HUES48 (cell line): ENCODE results near the gene FXR2.
A peak's percentile ranks its signal among the peaks of the same experiment; 100 is the strongest.

Source experiments
- H3K27ac ChIP-seq: one replicate; pipeline ENCODE4 v1.7.0; 2013; ENCODE audit warnings: low read depth, low read length, inconsistent platforms
- H3K27me3 ChIP-seq: 2 replicates; pipeline ENCODE4 v1.6.1; 2013; ENCODE audit warnings: mild to moderate bottlenecking, low read length; ENCODE audit not compliant: control insufficient read depth, insufficient read depth
- H3K36me3 ChIP-seq: 2 replicates; pipeline ENCODE4 v1.6.1; 2013; ENCODE audit warnings: low read length; ENCODE audit not compliant: control insufficient read depth, insufficient read depth
- H3K4me1 ChIP-seq: 2 replicates; pipeline ENCODE4 v1.6.1; 2013; ENCODE audit warnings: mild to moderate bottlenecking, low read length; ENCODE audit not compliant: control insufficient read depth, insufficient read depth
- H3K4me3 ChIP-seq: 2 replicates; pipeline ENCODE4 v1.5.1; 2013; ENCODE audit warnings: mild to moderate bottlenecking, low read depth, low read length
- H3K9ac ChIP-seq: 2 replicates; pipeline ENCODE4 v1.6.1; 2013; ENCODE audit warnings: mild to moderate bottlenecking, low read depth, low read length, moderate library complexity
- H3K9me3 ChIP-seq: 2 replicates; pipeline ENCODE4 v1.6.1; 2013; ENCODE audit warnings: low read length; ENCODE audit not compliant: control insufficient read depth, insufficient read depth

Gene FXR2

DNA sequence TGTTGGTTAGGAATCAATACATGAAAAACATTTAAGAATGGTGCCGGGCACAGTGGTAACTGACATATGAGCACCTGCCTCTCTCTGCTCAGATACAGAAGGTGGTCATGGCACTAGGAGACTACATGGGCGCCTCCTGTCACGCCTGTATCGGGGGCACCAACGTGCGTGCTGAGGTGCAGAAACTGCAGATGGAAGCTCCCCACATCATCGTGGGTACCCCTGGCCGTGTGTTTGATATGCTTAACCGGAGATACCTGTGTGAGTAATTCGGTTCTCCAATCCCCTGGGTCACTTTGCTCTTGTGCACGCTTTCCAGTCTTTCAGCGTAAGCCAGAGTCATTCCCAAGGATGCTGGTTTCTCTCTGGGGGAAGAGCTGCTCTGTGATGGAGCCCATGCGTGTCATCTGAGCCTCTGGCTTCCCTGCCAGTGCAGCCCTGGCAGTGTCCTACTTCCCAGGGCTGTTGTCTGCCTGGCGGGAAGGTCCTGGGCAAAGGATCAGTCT, 38.2 kb downstream of the FXR2 start:
- Histone ChIP-seq H3K4me3 (no peak overlapping the region), H3K9ac (no peak overlapping the region), H3K9me3 (no peaks in the 10 kb centered on the region), H3K36me3 (peaks cover 55% of the 10 kb centered on the region), H3K27ac (peak overlapping the region; percentile 98), H3K4me1 (peaks cover 8% of the 10 kb centered on the region), H3K27me3 (no peaks in the 10 kb centered on the region)

DNA sequence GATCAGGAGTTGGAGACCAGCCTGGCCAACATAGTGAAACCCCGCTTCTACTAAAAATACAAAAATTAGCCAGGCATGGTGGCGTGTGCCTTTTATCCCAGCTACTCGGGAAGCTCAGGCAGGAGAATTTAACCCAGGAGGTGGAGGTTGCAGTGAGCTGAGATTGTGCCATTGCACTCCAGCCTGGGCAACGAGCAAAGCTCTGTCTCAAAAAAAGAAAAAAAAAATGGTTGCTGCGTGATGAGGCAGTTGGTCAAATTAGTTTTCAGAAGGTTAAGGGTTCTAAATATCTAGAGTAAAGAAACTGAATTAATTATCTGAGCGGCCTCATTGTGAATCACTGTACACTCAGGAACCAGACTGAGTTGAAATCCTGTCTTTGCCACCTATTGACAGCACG, 38.7 kb downstream of the FXR2 start:
- peak overlapping the region; percentile 98 for H3K27ac ChIP-seq
- no peaks in the 10 kb centered on the region for H3K9me3 ChIP-seq
- no peaks in the 10 kb centered on the region for H3K27me3 ChIP-seq
- H3K4me1 ChIP-seq, result peaks cover 8% of the 10 kb centered on the region
- no peak overlapping the region for H3K9ac ChIP-seq
- no peak overlapping the region for H3K4me3 ChIP-seq
- H3K36me3 ChIP-seq, result peaks cover 60% of the 10 kb centered on the region

DNA sequence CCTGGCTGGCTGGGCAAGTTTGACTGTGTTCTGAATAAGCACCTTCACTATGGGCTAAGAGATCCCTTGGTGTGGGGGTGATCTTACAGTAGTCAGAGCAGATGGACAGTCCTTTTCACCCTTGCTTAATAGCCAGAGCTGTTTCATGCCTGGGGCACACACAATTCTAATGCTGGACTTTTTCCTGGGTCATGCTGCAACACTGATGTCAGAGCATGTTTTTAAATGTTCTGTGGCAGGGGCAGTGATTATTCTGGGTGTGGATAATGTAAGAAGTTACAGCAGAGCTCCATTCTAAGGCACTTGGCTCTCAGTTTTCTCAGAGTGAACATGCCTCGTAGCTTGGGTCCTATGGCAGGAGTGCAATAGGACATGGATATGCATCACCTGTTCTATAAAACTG, 39.2 kb downstream of the FXR2 start:
- H3K9me3 ChIP-seq, result no peaks in the 10 kb centered on the region
- H3K4me3 ChIP-seq, result 0 out of 2 replicates have a peak overlapping the region, but pooled peaks have one; percentile 76
- peaks cover 65% of the 10 kb centered on the region for H3K36me3 ChIP-seq
- peaks cover 8% of the 10 kb centered on the region for H3K4me1 ChIP-seq
- H3K9ac ChIP-seq, result no peak overlapping the region
- no peaks in the 10 kb centered on the region for H3K27me3 ChIP-seq
- peak overlapping the region; percentile 98 for H3K27ac ChIP-seq

DNA sequence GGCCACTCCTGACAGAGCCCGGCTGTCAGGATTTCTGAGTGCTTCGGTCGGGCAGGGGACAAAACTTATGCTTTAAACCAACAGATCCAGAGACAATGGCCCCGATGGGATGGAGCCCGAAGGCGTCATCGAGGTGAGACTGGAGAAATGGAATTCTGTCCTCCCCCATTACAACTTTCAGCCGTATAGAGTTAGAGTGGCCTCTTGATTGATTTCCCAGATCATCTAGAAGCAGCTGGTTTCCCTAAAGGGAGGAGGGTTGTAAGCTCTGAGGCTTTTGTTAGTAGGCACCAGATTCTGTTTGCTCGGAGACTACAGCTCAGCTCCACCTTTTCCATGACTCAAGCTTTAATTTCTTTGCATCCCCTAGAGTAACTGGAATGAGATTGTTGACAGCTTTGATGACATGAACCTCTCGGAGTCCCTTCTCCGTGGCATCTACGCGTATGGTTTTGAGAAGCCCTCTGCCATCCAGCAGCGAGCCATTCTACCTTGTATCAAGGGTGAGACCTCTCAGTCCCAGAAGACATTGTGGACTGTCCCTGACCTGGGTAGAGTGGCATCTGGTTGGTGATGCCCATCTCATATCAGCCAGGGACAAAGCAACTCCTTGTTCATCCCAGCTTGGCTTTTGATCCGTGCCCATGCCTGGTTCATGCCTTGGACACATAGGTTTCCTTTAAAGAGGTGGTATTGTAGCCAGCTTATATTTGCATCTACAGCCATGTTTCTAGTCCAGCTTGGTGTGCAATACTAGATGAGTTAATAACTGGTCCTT, 40.3 kb downstream of the FXR2 start:
- Histone ChIP-seq H3K4me1 (peaks cover 8% of the 10 kb centered on the region), H3K9me3 (no peaks in the 10 kb centered on the region), H3K9ac (peak overlapping the region; percentile 99), H3K4me3 (peak overlapping the region; percentile 76), H3K36me3 (peaks cover 76% of the 10 kb centered on the region), H3K27ac (peak overlapping the region; percentile 98), H3K27me3 (no peaks in the 10 kb centered on the region)

DNA sequence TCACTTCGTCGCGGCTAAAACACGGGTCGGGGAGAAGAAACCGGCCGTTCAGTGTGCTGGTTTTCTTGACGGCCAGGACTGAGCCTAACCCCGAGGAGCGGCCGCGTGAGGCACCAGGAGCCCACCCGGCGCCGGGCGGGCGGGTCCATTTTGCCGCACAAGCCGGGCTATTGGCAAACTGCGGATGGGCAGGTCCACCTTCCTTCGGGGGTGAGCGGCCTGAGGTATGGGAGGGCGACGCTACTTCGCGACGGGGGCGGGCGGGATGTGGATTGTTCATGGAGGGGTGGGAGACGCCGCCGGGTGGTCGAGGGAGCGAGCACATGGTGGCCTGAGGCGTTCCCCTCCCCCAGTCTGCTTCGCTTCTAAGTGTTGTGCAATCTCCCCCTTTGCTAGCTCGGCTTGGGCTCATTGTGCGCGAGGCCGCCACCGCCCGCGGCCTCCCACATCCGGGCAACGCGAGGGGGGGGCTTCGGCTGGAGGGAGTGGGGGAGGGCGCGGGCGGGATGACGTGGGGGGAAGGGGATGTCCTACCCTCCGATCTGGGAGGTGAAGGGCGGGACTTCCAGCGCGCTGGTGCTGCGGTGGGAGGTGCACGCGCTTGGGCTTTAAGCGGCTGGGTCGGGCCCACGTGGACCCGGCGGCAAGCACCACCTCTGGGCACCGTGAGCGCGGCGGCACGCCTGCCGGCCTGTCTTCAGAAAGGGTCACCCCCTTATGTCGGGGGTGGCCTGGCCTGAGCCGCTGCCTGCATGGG, 41.2 kb downstream of the FXR2 start:
- H3K4me1 ChIP-seq, result peaks cover 8% of the 10 kb centered on the region
- H3K9ac ChIP-seq, result peak overlapping the region; percentile 99
- peaks cover 76% of the 10 kb centered on the region for H3K36me3 ChIP-seq
- no peaks in the 10 kb centered on the region for H3K9me3 ChIP-seq
- peak overlapping the region; percentile 98 for H3K27ac ChIP-seq
- no peaks in the 10 kb centered on the region for H3K27me3 ChIP-seq
- H3K4me3 ChIP-seq, result peak overlapping the region; percentile 76

DNA sequence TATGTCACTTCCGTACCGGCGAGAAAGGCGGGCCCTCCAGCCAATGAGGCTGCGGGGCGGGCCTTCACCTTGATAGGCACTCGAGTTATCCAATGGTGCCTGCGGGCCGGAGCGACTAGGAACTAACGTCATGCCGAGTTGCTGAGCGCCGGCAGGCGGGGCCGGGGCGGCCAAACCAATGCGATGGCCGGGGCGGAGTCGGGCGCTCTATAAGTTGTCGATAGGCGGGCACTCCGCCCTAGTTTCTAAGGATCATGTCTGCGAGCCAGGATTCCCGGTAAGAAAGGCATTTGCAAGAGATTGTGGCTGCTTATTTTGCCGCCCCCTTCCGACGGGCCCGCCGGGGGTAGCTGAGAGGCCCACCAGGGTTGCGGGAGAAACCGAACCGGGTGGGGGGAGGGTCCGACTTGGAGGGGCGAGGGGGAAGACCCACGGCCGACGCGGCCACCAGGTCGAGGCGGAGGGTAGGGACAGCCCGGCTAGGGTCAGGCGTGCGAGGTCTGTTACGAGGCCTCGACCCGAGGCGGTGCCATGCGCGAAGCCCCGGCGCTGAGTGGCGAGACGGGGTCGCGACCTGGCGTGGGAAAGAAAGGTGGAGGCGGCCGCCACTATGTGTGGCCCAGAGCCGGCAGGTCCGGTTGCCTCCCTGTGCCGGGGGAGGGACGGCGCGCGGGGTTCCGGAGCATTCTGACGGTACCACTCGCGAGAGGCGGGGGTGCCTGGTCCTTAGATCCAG, 41.9 kb downstream of the FXR2 start:
- Histone ChIP-seq H3K9me3 (no peaks in the 10 kb centered on the region), H3K9ac (peak overlapping the region; percentile 99), H3K4me3 (peak overlapping the region; percentile 76), H3K27ac (peak overlapping the region; percentile 98), H3K27me3 (no peaks in the 10 kb centered on the region), H3K36me3 (peaks cover 71% of the 10 kb centered on the region), H3K4me1 (peaks cover 8% of the 10 kb centered on the region)

DNA sequence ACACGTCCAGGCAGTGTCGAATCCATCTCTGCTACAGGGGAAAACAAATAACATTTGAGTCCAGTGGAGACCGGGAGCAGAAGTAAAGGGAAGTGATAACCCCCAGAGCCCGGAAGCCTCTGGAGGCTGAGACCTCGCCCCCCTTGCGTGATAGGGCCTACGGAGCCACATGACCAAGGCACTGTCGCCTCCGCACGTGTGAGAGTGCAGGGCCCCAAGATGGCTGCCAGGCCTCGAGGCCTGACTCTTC, 42.4 kb downstream of the FXR2 start:
- Histone ChIP-seq H3K9me3 (no peaks in the 10 kb centered on the region), H3K4me1 (peaks cover 8% of the 10 kb centered on the region), H3K27ac (peak overlapping the region; percentile 83), H3K4me3 (peak overlapping the region; percentile 66), H3K36me3 (peaks cover 71% of the 10 kb centered on the region), H3K27me3 (no peaks in the 10 kb centered on the region), H3K9ac (peak overlapping the region; percentile 50)

DNA sequence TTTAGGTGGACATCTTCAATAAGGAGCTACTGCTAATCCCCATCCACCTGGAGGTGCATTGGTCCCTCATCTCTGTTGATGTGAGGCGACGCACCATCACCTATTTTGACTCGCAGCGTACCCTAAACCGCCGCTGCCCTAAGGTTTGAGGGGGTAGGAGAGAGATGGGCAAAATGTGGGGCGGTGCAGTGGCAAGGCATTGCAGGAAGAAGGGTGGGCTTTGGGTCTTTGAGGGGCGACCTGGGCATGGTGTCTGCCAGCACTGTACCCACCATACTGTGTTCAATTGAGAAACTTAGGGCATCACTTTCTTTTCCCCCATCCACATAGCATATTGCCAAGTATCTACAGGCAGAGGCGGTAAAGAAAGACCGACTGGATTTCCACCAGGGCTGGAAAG, 44.3 kb downstream of the FXR2 start:
- H3K36me3 ChIP-seq, result peaks cover 70% of the 10 kb centered on the region
- H3K4me1 ChIP-seq, result peaks cover 8% of the 10 kb centered on the region
- no peak overlapping the region for H3K27ac ChIP-seq
- H3K9ac ChIP-seq, result no peak overlapping the region
- H3K4me3 ChIP-seq, result no peak overlapping the region
- no peaks in the 10 kb centered on the region for H3K27me3 ChIP-seq
- H3K9me3 ChIP-seq, result no peaks in the 10 kb centered on the region

DNA sequence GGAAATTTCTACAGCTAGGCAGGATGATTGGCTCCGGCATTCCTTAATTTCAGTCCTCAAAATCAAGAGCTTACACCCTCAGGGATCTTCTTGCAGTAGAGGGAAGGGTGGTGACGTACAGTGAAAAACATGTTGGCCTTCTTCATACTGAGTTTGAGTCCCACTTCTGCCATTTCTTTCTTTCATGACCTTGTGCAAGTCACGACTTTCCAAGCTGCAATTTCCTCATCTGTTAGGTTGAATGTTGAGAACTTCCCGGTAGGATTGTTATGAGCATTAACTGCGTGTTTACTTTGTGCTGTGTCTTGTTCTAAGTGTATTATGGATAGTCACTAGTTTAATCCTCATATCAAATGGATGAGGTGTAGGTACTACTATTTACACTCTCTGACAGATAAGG, 45.1 kb downstream of the FXR2 start:
- H3K4me3 ChIP-seq, result no peak overlapping the region
- no peaks in the 10 kb centered on the region for H3K9me3 ChIP-seq
- no peak overlapping the region for H3K27ac ChIP-seq
- no peak overlapping the region for H3K9ac ChIP-seq
- no peaks in the 10 kb centered on the region for H3K27me3 ChIP-seq
- peaks cover 3% of the 10 kb centered on the region for H3K4me1 ChIP-seq
- H3K36me3 ChIP-seq, result peaks cover 70% of the 10 kb centered on the region

DNA sequence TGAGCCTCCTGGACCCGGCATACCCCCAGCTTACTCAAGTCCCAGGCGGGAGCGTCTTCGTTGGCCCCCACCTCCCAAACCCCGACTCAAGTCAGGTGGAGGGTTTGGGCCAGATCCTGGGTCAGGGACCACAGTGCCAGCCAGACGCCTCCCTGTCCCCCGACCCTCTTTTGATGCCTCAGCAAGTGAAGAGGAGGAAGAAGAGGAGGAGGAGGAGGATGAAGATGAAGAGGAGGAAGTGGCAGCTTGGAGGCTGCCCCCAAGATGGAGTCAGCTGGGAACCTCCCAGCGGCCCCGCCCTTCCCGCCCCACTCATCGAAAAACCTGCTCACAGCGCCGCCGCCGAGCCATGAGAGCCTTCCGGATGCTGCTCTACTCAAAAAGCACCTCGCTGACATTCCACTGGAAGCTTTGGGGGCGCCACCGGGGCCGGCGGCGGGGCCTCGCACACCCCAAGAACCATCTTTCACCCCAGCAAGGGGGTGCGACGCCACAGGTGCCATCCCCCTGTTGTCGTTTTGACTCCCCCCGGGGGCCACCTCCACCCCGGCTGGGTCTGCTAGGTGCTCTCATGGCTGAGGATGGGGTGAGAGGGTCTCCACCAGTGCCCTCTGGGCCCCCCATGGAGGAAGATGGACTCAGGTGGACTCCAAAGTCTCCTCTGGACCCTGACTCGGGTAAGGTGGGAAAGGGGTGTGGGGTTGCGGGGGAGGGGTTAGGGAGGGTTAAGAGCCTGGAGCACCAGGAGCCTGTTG, 51.4 kb downstream of the FXR2 start:
- H3K27me3 ChIP-seq, result no peaks in the 10 kb centered on the region
- H3K27ac ChIP-seq, result no peak overlapping the region
- no peak overlapping the region for H3K9ac ChIP-seq
- H3K4me1 ChIP-seq, result peaks cover 26% of the 10 kb centered on the region
- H3K36me3 ChIP-seq, result peaks cover 43% of the 10 kb centered on the region
- peak overlapping the region; percentile 70; the same call in 1 of the 2 replicates for H3K4me3 ChIP-seq
- no peaks in the 10 kb centered on the region for H3K9me3 ChIP-seq
